GM03348 (cell line): Measurements from ENCODE around the gene TPO.
"Not testable (repeated sequence)": the region's sequence is repeated elsewhere in the genome, so short reads cannot be mapped to it uniquely, and the experiment has no call there.

ENCODE experiments used
- DNase-seq: peaks from one replicate; pipeline ENCODE4 v3.0.0; 2012; ENCODE audit warnings: low spot score

Gene TPO

DNA sequence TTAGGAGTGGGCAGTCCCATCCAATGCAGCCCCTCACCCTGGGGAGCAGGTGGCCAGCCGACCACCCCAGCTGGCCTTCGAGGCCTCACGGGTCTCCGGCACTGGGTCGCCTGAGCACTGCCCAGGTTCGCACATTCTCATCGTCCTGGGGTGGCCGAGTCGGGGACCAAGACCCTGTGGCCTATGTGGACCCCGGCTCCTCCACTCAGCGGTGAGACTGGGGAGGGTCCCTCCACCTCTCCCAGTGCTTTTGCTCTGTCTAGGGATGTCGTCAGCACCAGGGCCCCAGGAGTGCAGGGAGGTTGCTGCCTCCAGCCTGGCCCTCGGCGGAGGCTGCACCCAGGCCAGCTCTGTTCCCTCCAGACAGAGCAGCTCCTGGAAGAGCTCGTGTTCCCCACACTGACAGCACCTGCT, 89.6 kb downstream of the TPO start:
- DNase-seq: no peak

DNA sequence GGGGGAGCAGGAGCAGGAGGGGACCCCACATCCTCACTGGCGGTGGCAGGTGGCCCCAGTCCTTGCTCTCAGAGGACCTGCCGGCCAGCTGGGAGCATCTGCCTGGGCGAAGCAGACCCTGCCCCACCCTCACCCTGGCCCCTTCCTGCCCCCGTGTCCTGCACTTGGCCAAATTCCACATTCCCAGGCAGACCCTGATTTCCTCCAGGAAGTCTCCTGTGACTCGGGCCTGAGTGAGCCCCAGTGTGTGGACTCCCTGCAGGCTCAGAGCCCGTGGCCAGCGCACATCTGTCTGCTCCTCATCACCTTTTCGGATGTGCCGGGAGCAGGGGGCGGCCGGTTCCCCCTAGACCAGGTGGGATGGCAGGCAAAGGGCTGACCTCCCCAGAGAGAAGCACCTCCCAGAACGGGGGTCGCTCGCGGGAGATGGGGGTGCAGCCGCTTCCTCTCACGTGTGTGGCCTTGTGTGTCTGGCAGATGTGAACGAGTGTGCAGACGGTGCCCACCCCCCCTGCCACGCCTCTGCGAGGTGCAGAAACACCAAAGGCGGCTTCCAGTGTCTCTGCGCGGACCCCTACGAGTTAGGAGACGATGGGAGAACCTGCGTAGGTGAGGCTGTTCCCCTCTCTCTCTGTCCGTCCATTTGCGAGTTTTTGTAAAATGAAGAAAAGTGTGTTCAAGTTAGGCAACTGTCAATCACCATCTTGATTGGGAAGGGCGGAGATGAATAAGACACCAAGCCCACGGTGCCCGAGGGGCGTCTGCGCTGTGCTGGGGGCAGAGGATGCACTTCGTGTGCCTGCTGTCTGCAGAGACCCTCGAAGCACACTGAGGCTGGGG, 90.4 kb downstream of the TPO start:
- no peak for DNase-seq

DNA sequence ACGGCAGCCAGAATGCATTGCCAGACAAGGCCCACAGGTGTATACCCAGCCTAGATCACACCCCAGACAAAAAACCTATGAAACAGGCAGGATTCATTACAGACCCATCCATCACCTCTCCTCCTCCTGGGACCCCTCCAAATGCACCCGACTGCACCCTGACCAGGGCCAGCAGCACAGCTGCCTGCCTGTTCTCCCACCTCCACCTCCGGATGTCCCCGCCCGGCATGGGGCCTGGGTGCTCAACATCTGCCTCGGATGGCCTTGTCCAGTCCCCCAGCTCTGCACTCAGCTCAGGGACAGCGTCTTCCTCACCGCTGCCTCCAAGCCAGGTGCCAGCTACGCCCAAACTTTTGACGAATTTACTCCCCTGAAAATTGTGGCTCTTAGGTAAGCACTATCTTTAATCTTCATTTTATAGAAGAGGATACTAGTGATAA, 91.1 kb downstream of the TPO start:
- no peak for DNase-seq

DNA sequence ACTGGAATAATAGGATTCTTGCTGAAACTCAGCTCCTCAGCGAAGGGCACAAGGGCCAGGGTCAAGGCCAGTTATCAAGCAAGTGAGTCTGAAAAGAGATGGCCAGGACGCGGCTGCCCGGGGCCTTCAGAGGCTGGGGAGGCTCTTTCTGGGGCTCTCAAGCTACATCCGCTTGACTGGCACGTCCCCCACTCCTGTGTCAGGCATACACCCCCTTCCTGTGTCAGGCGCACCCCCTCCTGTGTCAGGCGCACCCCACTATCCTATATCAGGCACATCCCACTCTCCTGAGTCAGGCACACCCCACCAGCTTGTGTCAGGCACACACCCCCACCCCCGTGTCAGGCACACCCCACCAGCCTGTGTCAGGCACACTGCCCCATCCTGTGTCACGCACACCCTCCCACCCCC, 91.8 kb downstream of the TPO start:
- no peak for DNase-seq

DNA sequence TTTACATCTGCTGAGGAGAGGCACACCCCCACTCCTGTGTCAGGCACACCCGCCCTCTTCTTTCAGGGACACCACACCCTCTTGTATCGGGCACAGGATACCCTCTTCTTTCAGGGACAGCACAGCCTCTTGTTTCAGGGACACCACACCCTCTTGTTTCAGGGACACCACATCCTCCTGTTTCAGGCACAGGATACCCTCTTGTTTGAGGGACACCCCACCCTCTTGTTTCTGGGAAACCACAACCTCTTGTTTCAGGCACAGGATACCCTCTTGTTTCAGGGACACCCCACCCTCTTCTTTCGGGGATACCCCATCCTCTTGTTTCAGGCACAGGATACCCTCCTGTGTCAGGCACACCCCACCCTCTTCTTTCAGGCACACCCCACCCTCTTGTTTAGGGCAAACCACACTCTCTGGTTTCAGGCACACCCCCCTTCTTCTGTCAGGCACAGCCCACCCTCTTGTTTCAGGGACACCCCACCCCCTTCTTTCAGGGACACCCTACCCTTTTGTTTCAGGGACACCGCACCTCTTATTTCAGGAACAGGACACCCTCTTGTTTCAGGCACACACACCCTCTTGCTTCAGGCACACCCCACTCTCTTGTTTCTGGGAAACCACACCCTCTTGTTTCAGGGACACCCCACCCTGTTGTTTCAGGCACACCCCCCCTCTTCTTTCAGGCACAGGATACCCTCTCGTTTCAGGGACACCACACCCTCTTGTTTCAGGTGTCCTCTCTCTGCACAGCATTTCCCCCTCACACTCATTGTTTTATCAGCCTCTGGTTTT, 96.2 kb downstream of the TPO start:
- no peak for DNase-seq

DNA sequence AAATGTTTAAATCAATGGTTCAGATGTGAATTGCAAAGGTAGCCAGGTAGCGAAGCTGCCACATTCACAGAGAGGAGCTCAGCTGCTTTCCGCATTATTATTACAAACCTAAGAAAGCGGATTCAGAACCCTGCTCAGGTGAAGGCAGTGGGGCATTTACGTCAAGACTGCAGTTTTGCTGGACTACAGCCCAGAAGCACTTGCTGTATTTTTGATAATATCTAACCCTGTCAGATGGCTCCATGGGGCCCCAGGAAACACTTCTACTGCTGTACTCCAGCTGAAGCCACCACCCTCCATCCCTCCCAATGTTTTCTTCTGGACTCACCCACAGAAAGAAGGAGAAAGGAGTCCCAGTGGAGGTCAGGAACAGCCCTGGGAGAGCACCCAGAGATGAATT, 96.9 kb downstream of the TPO start:
- DNase-seq: no peak

DNA sequence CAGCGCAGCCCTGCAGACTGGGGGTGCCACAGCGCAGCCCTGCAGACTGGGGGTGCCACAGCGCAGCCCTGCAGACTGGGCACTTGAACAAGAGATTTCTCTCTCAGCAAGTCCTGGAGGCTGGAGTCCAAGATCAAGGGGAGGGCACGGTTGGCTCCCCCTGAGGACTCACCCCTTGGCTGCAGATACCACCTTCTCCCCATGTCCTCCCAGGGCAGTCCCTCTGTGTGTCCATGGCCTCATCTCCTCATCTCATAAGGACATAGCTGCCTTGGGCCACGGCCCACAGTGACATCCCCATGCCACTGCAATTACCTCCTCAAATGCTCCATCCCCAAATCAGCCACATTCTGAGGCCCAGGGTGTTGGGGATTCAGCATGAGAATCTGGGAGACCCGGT, 98.2 kb downstream of the TPO start:
- no peak for DNase-seq

DNA sequence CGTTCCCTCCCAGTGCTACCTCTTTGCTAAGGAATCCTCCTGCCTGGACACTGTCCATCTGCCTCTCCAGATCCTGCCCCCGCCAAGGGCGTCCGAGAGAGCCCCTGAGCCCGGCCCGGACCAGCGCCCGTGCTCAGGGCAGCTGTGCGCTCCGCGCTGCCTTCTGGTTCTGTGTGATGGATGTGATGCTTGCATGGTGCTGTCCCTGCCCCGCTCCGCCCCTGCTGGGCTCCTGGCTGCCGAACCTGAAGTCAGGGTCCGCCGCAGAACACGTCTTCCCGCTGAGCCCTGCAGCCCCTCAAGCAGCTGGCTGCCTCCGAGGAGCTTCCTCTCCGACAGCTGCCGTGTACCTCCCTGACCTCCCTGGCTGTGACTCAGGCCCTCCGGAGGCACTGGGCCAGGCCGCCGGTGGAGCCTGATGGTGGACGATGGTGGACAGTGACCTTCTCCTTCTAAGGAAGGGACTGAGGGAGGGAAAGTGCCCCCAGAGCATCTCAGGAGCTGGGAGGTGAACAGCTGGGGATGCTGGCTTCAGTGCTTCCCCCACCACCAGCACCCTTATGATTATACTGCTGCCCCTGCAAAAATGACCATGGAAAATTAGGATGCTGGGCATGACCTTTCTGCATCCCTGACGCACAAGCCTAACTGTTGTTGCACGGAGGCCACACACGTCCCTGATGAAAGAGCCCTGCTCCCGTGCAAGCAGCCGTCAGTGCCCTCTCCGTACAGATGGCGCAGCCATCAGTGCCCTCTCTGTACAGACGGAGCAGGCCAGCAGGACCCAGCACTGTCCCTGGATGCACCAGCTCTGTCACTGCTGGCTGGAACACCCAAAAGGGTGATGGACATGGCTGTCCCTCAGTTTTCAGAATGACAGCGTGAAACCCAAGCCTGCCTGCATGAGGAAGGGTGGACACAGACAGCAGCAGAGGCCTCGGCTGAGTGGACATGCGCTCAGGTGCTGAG, 99.3 kb downstream of the TPO start:
- no peak for DNase-seq

DNA sequence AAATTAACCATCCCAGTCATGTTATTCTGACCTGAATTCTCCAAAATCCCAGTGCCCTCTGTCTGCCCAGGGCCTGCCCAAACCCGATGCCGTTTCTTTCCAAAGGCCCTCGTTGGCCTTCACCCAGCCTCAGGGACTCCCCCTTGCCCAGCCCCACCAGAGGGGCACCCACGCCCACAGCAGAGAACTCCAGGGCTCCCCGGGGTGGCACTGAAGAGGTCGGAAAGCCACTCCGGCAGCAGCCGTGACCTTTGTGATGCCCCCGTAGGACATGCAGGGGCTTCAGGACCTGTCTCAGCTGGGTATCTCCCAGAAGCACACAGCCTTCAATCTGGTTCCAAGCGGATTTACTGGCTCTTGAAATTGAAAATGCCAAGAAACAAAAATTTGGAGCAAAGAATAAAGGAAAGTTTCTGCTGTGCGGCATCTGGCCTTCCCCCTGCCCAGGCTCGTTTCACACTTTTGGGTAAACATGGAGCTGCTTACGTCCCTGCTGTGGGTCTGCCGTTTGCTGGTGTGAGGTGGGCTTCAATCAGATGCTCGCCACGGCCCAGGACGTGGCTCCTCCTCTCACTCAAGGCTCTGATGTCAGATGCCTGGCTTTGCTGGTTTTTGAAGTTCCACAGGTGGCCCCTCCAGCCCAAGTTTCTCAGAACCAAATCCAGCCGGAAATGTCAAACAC, 101.3 kb downstream of the TPO start:
- no peak for DNase-seq

DNA sequence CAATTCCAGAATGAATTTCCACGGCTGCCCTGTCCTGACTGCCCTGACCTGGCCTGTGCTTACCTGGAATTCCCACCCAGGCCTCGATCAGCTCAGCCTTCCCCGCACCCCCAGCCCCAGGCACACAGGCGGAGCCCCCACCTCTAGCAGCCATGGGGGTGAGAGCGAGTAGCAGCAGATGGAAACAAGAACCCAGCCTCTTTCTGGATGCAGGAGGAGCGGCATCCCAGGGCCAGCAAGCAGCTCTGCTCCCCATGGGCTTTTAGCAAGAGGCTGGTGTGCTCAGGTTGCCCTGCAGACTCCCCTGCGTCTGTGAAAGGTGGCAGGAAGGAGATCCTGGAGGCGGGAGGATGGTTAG, 101.8 kb downstream of the TPO start:
- DNase-seq: no peak

DNA sequence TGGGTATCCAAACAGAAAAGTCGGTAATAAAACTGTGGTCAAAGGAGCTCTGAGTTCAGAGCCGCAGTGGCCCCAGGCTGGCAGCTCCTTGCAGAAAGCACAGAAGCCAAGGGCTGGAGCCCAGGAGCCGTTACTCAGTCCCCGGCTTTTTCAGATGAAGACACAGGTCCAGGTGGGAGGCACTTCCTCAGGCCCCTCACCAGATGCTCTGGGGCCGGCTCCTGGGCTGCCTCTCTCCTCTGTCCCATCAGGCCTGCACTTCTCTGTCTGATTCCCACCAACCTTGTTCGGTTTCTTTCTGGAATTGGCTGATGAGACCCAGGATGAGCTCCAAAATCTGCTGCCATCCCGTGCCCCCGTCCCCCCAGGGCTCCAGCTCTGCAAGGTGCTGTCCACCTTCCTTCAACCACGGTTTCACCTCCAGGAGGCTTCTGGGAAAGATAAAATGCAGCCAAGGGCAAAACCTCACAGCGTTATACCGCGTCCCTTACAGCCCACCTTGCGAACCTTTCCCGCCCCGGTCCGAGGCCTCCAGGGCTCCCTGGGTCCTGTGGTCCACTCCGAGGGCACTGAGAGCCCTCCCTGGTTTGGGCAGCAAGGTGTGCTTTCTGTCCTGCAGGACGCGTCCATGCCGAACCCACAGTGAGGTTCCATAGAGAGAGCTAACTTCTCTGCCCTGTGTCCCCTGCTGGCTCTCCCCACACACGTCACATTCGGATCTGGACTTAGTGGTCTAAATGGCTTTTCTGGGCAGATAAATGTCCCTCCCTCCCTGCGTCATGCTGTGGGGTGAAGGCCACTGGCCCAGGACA, 102.9 kb downstream of the TPO start:
- DNase-seq: no peak

DNA sequence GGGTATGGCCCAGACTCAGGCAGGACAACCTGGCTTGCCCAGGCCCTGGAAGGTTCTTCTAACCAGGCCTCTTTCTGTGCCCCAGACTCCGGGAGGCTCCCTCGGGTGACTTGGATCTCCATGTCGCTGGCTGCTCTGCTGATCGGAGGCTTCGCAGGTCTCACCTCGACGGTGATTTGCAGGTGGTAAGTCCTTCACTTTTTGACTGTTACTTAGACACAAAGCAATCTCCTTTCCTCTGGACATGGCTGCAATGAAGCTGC, 103.5 kb downstream of the TPO start:
- no peak for DNase-seq

DNA sequence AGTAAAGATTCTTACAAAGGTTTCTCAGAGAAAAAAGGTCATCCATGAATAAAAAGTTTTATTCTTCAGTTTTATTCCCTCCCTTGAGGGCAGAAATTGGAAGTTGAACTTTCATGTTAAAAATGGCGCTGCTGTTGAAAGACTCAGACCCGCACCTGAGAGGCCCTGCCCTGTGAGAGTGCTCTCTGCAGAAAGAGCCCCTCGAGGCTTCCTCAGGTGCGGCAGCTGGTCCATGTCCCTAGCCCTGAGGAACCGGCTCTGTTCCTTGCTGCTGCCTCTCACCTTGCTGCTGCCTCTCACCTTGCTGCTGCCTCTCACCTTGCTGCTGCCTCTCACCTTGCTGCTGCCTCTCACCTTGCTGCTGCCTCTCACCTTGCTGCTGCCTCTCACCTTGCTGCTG, 104.0 kb downstream of the TPO start:
- DNase-seq: not testable (repeated sequence)

DNA sequence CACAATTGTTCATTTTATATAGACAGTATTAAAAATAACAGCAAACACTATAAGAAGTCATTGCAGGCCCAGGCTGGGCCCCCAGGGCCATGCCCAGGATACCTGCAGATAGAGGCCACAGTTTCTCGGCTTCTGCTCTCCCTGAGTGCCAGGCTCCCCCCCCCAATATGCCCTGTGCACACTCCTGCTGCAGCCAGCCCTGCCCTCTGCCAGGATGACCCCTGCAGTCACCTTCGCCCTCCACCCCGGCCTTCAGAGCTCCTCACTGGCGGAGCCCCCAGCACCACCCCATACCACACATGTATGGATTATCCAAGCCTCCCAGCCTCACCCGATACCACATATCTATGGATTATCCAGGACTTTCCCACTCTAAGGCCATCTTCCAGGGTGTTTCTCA, 104.5 kb downstream of the TPO start:
- no peak for DNase-seq

DNA sequence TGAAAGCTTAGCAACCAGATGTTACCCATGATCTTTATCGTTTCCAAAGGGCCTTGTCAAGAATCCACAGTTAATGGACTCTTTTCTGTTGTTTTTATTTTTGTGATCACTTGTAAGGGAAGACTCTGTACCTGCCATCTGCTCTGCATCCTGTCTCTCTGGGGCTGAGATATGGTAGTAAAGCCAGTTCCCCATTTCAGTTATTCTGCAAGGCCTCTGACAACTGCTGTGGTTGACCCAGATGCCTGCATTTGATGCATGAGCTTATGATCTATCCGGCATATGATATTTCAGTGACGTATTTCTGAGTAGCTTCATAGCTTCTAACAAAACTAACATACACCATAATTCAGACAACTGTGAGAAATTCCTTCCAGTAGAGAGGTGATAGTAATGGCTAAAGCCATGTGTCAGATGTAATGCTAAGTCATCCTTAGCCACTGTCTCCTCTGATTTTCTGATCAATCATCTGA, 105.1 kb downstream of the TPO start:
- DNase-seq: no peak

DNA sequence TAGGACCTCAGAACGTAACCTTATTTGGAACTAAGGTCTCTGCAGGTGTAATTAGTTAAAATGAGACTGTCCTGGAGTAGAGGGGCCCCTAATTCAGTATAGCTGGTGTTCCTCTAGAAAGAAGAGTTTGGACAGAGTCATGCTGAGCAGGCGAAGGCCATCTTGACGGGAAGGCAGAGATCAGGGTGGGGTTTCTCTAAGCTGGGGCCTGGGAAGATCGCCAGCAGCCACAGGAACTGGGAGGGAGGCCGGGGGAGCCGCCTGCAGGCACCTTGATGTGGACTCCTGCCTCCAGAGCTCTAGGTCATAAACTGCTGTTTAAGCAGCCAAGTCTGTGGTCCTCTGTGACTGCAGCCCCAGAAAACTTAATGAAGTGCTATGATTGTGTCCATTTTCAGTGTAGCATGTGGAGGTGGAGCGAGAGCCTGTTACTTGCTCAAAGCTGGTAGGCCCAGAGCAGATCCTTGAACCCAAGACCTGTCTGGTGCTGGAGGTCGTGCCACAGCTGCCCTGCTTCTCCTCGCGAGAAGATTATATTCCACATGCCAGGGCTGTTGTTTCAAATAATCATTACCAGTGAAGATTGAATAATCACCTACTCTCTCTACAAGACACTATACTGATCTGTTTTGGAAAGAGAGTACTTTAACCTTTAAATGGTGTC, 105.7 kb downstream of the TPO start:
- no peak for DNase-seq

DNA sequence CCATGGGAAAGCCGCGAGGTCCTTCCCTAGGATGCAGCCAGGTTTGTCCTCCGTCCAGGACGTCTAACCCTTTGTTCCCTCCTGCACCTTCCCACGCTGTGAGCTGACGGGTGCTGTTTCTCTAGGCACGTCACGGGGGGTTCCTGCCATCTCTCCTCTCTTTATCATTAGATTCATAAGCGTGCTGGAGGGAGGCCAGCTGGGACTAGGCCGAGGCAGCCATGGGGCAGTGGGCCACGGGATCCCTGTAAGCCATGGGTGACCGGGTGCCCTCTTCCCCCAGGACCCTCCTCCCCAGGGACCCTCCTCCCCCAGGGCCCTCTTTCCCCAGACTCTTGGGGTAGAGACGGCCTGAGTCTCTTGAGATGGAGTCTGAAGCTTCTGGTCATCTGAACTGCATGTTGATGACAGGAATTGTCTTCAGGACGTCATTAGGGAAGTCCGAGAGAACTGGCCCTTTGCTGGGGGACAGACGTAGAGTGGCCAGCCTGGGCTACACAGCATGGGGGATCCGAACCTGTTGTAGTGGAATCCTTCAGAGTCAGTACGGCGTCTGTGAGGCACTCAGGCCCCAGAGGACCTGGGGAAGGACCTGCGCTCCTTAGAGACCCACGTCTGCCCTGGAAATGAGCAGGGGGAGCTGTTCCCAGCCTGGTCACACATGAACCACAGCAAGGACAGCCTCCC, 108.1 kb downstream of the TPO start:
- no peak for DNase-seq

DNA sequence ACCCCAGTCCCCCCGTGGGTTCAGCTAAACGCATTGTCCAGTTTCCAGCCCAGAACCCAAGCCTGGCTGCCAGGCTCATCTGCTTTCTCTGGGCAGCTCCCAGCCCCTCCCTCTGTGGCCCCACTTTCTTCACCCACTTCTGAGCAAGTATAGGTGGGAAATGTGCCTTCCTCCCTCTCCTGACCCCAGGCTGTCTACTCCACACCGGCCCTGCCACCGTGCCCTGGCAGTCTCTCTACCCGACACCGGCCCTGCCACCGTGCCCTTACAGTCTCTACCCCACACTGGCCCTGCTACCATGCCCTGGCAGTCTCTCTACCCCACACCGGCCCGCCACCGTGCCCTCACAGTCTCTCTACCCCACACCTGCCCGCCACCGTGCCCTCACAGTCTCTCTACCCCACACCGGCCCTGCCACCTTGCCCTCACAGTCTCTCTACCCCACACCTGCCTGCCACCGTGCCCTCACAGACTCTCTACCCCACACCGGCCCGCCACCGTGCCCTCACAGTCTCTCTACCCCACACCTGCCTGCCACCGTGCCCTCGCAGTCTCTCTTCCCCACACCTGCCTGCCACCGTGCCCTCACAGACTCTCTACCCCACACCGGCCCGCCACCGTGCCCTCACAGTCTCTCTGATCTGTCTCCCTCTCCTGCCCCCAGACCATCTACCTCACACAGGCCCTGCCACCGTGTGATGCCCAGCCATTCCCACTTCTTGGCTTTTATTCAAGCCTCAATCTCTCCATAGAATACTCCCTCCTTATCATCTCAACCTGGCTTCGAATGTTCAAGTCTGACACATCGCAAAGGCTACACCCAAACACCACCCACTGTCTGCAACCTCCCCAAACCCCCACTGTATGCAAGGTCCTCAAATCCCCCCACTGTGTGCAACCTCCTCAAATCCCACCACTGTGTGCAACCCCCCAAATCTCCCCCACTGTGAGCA, 108.9 kb downstream of the TPO start:
- DNase-seq: no peak
